HepG2 (cell line): Measurements from ENCODE around the gene RGS8.

ENCODE experiments used
- CHD2 ChIP-seq: IDR thresholded peaks from 2 replicates; pipeline ENCODE4 v1.6.1; 2011; ENCODE audit warnings: low read depth, low read length, improper control_type of control experiment
- EP300 ChIP-seq, 3 experiments: sonication (generic) in 1 of 3; formaldehyde crosslinking in 1 of 3; IDR thresholded peaks; 2 replicates each; pipeline versions ENCODE4 v1.5.1 to v1.6.1; 2011 to 2020; ENCODE audit warnings: low read depth in 2 of 3, low read length in 2 of 3, borderline replicate concordance in 1 of 3, improper control_type of control experiment in 1 of 3, mild to moderate bottlenecking in 1 of 3, missing genetic modification reagents in 1 of 3, moderate library complexity in 1 of 3
- POLR2A ChIP-seq, 2 experiments: IDR thresholded peaks; 2 replicates each; pipeline ENCODE4 v1.6.1; 2011; ENCODE audit warnings: low read depth in 2 of 2, low read length in 2 of 2, mild to moderate bottlenecking in 1 of 2, moderate library complexity in 1 of 2; ENCODE audit not compliant: insufficient read depth in 1 of 2
- SYNCRIP ChIP-seq: fragments of 200-400 bp; formaldehyde crosslinking; IDR thresholded peaks from 2 replicates; pipeline ENCODE4 v1.6.1; 2018; ENCODE audit warnings: mild to moderate bottlenecking, low read depth, low read length; ENCODE audit not compliant: insufficient read depth
- TF ChIP-seq, protein P1 (sequence below): sonication (generic); formaldehyde crosslinking; IDR thresholded peaks from 2 replicates; pipeline ENCODE4 v1.4.0; 2020; ENCODE audit warnings: missing genetic modification reagents
- TF ChIP-seq, protein P2 (sequence below): IDR thresholded peaks from 2 replicates; pipeline ENCODE4 v1.6.1; 2012; ENCODE audit warnings: inconsistent platforms
- TF ChIP-seq, protein P3 (sequence below): IDR thresholded peaks from 2 replicates; pipeline ENCODE4 v1.6.1; 2016; ENCODE audit warnings: low read depth, missing genetic modification reagents, missing compliant biosample characterization

DNA sequence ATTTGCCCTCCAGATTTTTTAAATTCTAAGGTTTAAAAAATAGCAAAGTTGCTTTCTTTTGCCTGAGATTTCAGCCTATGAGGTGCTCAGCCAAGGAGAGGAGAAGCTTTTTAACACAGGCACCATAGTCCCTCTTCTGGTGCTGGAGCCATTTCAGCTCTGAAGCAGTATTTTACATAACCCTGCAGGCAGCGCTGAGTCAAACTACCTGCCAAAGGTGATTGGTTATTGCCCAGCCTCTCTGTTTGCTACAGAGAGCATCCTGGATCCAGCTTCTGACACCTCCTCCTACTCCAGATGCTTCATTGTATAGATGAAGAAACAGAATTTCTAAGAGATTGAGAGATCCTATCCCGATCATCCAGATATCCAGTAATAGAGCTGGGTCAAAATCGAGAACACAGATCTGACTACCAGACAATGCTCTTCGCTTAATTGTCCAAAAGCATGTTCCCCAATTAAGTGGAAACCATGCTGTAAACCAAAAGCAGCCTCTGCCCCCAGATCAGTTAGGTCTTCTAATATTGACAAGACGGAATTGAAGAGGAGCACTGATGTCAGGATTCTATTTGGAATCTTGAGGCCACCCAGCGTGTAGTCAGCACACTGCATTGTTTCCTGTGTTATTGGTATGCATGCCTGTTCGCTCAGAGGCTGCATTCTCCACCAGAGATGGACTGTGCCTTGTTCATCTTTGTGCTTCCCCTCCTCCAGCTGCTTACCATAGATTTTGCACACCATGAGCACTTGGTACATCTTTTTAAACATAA is 22.1 kb downstream of the RGS8 start:
- TF ChIP-seq, protein P1, sequence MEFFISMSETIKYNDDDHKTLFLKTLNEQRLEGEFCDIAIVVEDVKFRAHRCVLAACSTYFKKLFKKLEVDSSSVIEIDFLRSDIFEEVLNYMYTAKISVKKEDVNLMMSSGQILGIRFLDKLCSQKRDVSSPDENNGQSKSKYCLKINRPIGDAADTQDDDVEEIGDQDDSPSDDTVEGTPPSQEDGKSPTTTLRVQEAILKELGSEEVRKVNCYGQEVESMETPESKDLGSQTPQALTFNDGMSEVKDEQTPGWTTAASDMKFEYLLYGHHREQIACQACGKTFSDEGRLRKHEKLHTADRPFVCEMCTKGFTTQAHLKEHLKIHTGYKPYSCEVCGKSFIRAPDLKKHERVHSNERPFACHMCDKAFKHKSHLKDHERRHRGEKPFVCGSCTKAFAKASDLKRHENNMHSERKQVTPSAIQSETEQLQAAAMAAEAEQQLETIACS (CRISPR knock-in tag): no peak
- TF ChIP-seq CHD2: no peak
- TF ChIP-seq POLR2A (IDR thresholded peaks at IDR 0.05; ENCODE audit: insufficient read depth in 1 of 2, low read depth in 2 of 2, low read length in 2 of 2): no peak
- TF ChIP-seq, protein P2, sequence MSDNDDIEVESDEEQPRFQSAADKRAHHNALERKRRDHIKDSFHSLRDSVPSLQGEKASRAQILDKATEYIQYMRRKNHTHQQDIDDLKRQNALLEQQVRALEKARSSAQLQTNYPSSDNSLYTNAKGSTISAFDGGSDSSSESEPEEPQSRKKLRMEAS: no peak
- no peak for TF ChIP-seq SYNCRIP
- TF ChIP-seq EP300 (IDR thresholded peaks at IDR 0.05; ENCODE audit: low read depth in 2 of 2, low read length in 2 of 2): no peak
- TF ChIP-seq EP300 (CRISPR knock-in tag; IDR thresholded peaks at IDR 0.05; ENCODE audit: borderline replicate concordance): no peak
- TF ChIP-seq, protein P3, sequence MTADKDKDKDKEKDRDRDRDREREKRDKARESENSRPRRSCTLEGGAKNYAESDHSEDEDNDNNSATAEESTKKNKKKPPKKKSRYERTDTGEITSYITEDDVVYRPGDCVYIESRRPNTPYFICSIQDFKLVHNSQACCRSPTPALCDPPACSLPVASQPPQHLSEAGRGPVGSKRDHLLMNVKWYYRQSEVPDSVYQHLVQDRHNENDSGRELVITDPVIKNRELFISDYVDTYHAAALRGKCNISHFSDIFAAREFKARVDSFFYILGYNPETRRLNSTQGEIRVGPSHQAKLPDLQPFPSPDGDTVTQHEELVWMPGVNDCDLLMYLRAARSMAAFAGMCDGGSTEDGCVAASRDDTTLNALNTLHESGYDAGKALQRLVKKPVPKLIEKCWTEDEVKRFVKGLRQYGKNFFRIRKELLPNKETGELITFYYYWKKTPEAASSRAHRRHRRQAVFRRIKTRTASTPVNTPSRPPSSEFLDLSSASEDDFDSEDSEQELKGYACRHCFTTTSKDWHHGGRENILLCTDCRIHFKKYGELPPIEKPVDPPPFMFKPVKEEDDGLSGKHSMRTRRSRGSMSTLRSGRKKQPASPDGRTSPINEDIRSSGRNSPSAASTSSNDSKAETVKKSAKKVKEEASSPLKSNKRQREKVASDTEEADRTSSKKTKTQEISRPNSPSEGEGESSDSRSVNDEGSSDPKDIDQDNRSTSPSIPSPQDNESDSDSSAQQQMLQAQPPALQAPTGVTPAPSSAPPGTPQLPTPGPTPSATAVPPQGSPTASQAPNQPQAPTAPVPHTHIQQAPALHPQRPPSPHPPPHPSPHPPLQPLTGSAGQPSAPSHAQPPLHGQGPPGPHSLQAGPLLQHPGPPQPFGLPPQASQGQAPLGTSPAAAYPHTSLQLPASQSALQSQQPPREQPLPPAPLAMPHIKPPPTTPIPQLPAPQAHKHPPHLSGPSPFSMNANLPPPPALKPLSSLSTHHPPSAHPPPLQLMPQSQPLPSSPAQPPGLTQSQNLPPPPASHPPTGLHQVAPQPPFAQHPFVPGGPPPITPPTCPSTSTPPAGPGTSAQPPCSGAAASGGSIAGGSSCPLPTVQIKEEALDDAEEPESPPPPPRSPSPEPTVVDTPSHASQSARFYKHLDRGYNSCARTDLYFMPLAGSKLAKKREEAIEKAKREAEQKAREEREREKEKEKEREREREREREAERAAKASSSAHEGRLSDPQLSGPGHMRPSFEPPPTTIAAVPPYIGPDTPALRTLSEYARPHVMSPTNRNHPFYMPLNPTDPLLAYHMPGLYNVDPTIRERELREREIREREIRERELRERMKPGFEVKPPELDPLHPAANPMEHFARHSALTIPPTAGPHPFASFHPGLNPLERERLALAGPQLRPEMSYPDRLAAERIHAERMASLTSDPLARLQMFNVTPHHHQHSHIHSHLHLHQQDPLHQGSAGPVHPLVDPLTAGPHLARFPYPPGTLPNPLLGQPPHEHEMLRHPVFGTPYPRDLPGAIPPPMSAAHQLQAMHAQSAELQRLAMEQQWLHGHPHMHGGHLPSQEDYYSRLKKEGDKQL (CRISPR knock-in tag): no peak
